ENCODE measurements around the gene FGGY. TPM values are rescaled to one million over a fixed set of nuclear protein-coding genes. Genes with fewer than 3 reads are reported as not detected.

FGGY gene
- total and polyA plus RNA-seq, 4 donors = 16.0 to 67.0 (median 43.4) TPM

DNA sequence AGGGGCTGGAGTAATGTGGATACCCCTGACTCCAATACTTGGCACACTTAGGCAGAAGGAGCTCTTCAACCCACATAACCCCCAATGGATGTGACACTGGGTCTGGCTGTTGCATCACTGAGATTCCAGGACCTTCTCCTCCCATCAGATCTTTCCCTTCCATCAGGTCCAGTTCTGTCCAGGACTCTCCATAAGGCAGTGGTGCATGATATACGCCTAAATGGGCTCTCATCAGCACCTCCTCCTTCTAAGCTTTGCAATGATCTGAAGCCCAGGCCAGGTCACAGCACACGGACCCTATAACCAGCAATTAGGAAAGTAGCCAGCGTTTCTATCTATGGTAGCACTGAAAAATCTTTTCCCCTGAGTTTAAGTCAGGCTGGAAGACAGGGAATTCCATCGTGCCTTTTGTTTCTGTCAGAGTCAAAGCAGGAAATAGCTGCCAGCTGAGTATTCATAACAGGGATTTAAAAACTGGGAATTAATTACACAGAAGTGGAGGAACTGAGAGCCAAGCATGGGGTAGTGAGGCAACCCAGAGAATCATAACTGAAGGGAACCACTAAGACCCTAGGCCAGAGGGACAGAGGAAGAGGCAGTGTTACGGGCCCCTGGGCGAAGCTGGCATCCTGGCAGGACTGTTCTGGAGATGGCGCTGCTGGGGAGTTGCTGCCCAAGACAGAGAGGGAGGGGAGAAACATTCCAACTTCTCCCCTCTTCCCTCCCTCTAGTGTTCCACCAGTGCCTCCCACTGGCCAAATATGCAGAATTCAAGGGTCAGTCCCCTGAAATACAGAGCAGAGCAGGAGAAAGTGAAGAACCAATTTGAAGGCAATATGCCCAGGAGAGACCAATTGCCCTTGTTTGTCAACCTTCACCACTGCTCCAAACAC is 480.3 kb downstream of the FGGY start:
- Histone ChIP-seq H3K4me3 (ENCODE audit: low read depth in 1 of 3, low read length in 3 of 3) (no peak overlapping the region), H3K36me3 (ENCODE audit: control insufficient read depth in 4 of 4, insufficient read depth in 3 of 4, low read depth in 1 of 4, low read length in 3 of 4) (no peaks in the 10 kb centered on the region), H3K9me3 (ENCODE audit: control insufficient read depth in 4 of 4, low read length in 3 of 4) (no peaks in the 10 kb centered on the region), H3K9ac (ENCODE audit: low read depth in 1 of 2, low read length in 2 of 2) (no peak overlapping the region), H3K27me3 (ENCODE audit: control insufficient read depth in 4 of 4, insufficient read depth in 4 of 4, low read length in 3 of 4) (no peaks in the 10 kb centered on the region), H3K27ac (ENCODE audit: low read depth in 1 of 2, low read length in 2 of 2) (no peak overlapping the region), H3K4me1 (ENCODE audit: control insufficient read depth in 4 of 4, insufficient read depth in 4 of 4, low read length in 3 of 4) (no peaks in the 10 kb centered on the region)
- DNase-seq (ENCODE audit: low spot score) = no peak
- 85% methylated on average over 7 of the region's 7 CpGs for WGBS
- TF ChIP-seq SP1 (IDR thresholded peaks at IDR 0.05) = no peak
- no peak for TF ChIP-seq HNF4A (conservative IDR thresholded peaks at IDR 0.05)

DNA sequence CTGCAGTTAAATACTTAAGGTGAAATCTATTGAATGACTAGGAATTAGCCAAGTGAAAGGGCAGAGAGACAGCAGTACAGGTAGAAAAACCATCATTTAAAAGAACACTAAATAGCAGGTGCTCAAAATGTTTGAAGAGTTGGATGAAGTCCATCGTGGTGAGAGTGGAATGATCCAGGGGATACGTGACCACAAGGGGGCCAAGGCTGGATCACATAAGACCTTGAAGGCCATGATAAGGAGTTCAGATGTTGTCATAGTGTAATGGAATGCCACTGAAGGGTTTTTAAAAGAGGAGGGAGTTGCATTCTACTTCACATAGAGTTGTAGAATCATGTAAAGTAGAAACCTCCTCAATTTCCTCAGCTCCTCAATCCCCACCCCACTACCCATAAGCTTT is 483.1 kb downstream of the FGGY start:
- WGBS = 73% methylated on average over 2 of the region's 2 CpGs
- H3K9ac ChIP-seq (ENCODE audit: low read depth in 1 of 2, low read length in 2 of 2) = no peak overlapping the region
- H3K9me3 ChIP-seq (ENCODE audit: control insufficient read depth in 4 of 4, low read length in 3 of 4) = no peaks in the 10 kb centered on the region
- no peaks in the 10 kb centered on the region for H3K36me3 ChIP-seq (ENCODE audit: control insufficient read depth in 4 of 4, insufficient read depth in 3 of 4, low read depth in 1 of 4, low read length in 3 of 4)
- H3K4me3 ChIP-seq (ENCODE audit: low read depth in 1 of 3, low read length in 3 of 3) = no peak overlapping the region
- no peak for DNase-seq (ENCODE audit: low spot score)
- TF ChIP-seq FOXA1 (IDR thresholded peaks at IDR 0.05) (no peak), EGR1 (IDR thresholded peaks at IDR 0.05; ENCODE audit: low read depth in 2 of 2) (no peak), HNF4G (IDR thresholded peaks at IDR 0.05) (no peak), RAD21 (IDR thresholded peaks at IDR 0.05) (peak in 1 of 2 donors; percentile 9)
- TF ChIP-seq, protein P1, sequence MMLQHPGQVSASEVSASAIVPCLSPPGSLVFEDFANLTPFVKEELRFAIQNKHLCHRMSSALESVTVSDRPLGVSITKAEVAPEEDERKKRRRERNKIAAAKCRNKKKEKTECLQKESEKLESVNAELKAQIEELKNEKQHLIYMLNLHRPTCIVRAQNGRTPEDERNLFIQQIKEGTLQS (IDR thresholded peaks at IDR 0.05) = no peak
- TF ChIP-seq, protein P2, sequence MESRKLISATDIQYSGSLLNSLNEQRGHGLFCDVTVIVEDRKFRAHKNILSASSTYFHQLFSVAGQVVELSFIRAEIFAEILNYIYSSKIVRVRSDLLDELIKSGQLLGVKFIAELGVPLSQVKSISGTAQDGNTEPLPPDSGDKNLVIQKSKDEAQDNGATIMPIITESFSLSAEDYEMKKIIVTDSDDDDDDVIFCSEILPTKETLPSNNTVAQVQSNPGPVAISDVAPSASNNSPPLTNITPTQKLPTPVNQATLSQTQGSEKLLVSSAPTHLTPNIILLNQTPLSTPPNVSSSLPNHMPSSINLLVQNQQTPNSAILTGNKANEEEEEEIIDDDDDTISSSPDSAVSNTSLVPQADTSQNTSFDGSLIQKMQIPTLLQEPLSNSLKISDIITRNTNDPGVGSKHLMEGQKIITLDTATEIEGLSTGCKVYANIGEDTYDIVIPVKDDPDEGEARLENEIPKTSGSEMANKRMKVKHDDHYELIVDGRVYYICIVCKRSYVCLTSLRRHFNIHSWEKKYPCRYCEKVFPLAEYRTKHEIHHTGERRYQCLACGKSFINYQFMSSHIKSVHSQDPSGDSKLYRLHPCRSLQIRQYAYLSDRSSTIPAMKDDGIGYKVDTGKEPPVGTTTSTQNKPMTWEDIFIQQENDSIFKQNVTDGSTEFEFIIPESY (IDR thresholded peaks at IDR 0.05) = no peak
- no peaks in the 10 kb centered on the region for H3K27me3 ChIP-seq (ENCODE audit: control insufficient read depth in 4 of 4, insufficient read depth in 4 of 4, low read length in 3 of 4)
- H3K4me1 ChIP-seq (ENCODE audit: control insufficient read depth in 4 of 4, insufficient read depth in 4 of 4, low read length in 3 of 4) = no peaks in the 10 kb centered on the region
- no peak overlapping the region for H3K27ac ChIP-seq (ENCODE audit: low read depth in 1 of 2, low read length in 2 of 2)

DNA sequence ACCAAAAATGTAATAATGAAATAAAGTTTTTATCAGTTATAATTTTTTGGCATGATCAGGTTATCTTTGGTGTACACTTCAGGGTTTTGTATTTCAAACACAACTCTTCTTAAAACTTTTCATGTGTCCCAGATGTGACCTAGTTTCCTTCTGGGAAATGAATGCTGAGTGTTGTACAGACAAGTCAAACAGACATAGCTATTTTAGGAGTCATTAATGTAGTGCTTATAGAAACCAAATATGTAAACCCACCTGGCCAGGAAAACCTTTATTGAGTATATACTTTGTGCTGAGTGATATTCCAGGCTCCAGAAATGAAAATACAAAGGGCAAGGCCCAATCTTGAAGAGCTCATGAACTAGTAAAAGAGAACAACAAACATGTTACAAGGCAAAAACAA is 491.9 kb downstream of the FGGY start:
- Histone ChIP-seq H3K9ac (ENCODE audit: low read depth in 1 of 2, low read length in 2 of 2) (no peak overlapping the region), H3K4me3 (ENCODE audit: low read depth in 1 of 3, low read length in 3 of 3) (no peak overlapping the region), H3K4me1 (ENCODE audit: control insufficient read depth in 4 of 4, insufficient read depth in 4 of 4, low read length in 3 of 4) (no peaks in the 10 kb centered on the region), H3K27ac (ENCODE audit: low read depth in 1 of 2, low read length in 2 of 2) (no peak overlapping the region), H3K27me3 (ENCODE audit: control insufficient read depth in 4 of 4, insufficient read depth in 4 of 4, low read length in 3 of 4) (no peaks in the 10 kb centered on the region), H3K36me3 (ENCODE audit: control insufficient read depth in 4 of 4, insufficient read depth in 3 of 4, low read depth in 1 of 4, low read length in 3 of 4) (no peaks in the 10 kb centered on the region), H3K9me3 (ENCODE audit: control insufficient read depth in 4 of 4, low read length in 3 of 4) (no peaks in the 10 kb centered on the region)
- DNase-seq (ENCODE audit: low spot score) = no peak
- TF ChIP-seq, protein P2 (IDR thresholded peaks at IDR 0.05) = no peak
- TF ChIP-seq GABPA (IDR thresholded peaks at IDR 0.05 in 1 of 2, conservative IDR thresholded peaks at IDR 0.05 in 1 of 2) = no peak
- TF ChIP-seq NR2F2 (IDR thresholded peaks at IDR 0.05) = no peak
- TF ChIP-seq EGR1 (IDR thresholded peaks at IDR 0.05; ENCODE audit: low read depth in 2 of 2) = no peak
- no peak for TF ChIP-seq HNF4G (IDR thresholded peaks at IDR 0.05)
- no peak for TF ChIP-seq YY1 (IDR thresholded peaks at IDR 0.05)
- no peak for TF ChIP-seq RXRA (IDR thresholded peaks at IDR 0.05)
- TF ChIP-seq JUND (IDR thresholded peaks at IDR 0.05) = no peak
- no peak for TF ChIP-seq FOXA2 (IDR thresholded peaks at IDR 0.05)
- no peak for TF ChIP-seq TAF1 (conservative IDR thresholded peaks at IDR 0.05)
- TF ChIP-seq HNF4A (conservative IDR thresholded peaks at IDR 0.05) = no peak
- TF ChIP-seq, protein P1 (IDR thresholded peaks at IDR 0.05) = no peak
- no peak for TF ChIP-seq FOXA1 (IDR thresholded peaks at IDR 0.05)
- TF ChIP-seq, protein P3, sequence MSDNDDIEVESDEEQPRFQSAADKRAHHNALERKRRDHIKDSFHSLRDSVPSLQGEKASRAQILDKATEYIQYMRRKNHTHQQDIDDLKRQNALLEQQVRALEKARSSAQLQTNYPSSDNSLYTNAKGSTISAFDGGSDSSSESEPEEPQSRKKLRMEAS (IDR thresholded peaks at IDR 0.05) = no peak
- TF ChIP-seq SP1 (IDR thresholded peaks at IDR 0.05) = no peak

Measured in liver (tissue), 9 donors.